GM13976 (cell line): ENCODE results near the gene BABAM2.

Experiments used
- DNase-seq: peaks from one replicate; pipeline ENCODE4 v3.0.0; 2012; ENCODE audit warnings: low spot score
- CTCF ChIP-seq: IDR thresholded peaks from 2 replicates; pipeline ENCODE4 v1.5.1; 2012; ENCODE audit warnings: borderline replicate concordance, mild to moderate bottlenecking; ENCODE audit not compliant: insufficient read depth; ENCODE audit errors: extremely low read depth, missing control alignments, control extremely low read depth
- in situ Hi-C: fragments of 300-500 bp; cut with MboI; formaldehyde crosslinking; loops from one replicate; pipeline ENCODE4 v1.12.0; 2022; ENCODE audit warnings: low sequenced_read_pairs, mixed read lengths, inconsistent platforms; ENCODE audit not compliant: unreplicated experiment

Gene BABAM2

GRCh38 chr2:28174211-28174610 is 283.7 kb downstream of the BABAM2 start:
- no peak for TF ChIP-seq CTCF
- in situ Hi-C loops = no loop called here
- no peak for DNase-seq

DNA sequence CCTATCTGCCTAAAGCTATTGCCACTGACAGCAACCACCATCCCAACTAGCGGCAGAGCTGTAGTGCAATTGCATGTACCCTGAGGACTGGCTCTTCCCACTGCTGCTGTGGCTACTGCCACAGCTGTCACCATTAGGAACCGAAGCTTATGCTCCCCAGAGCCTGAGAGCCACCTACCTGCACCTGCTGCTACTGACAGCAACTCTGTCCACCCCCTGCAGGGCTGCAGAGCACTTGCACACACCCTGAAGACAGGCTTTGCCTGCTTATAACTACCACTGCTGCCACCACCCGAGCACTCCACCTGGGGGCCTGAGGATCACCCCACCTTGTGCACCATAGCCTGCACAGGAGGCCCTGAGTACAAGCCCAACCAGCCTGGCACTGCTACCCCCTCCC is 284.5 kb downstream of the BABAM2 start:
- TF ChIP-seq CTCF = no peak
- DNase-seq = no peak
- in situ Hi-C loops = no loop called here

- no peak for TF ChIP-seq CTCF
- DNase-seq = no peak
- in situ Hi-C loops = no loop called here
Measured at GRCh38 chr2:28178946-28179345, 288.4 kb downstream of the BABAM2 start.

DNA sequence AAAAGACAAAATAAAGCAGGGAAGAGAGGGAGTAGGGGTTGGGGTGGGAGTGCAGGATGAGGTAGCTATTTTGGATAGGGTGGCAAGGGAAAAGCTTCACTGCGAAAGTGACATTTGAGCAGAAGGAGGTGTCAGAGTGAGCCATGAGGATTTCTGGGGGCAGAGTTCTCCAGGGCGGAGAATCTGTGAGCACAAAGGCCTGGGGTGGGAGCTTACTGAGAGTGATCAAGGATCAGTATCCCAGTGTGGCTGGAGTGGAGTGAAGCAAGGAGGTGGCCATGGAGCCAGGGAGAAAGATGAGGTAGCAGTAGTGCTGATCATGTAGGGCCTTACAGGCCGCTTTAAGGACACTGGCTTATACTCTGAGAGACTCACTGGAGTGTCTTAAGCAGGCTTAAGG is 291.3 kb downstream of the BABAM2 start:
- DNase-seq = no peak

GRCh38 chr2:28182348-28182747 is 291.8 kb downstream of the BABAM2 start:
- no peak for DNase-seq
- in situ Hi-C loops = no loop called here
- TF ChIP-seq CTCF = no peak

More for the DNA sequence above, 291.3 kb downstream of the BABAM2 start:
- no peak for TF ChIP-seq CTCF
- in situ Hi-C loops = no loop called here

- in situ Hi-C loops = no loop called here
- no peak for TF ChIP-seq CTCF
- no peak for DNase-seq
Measured at GRCh38 chr2:28185153-28185552, 294.6 kb downstream of the BABAM2 start.

- in situ Hi-C loops = no loop called here
- no peak for TF ChIP-seq CTCF
- DNase-seq = no peak
Measured at GRCh38 chr2:28185891-28186290, 295.4 kb downstream of the BABAM2 start.
